CD8-positive, alpha-beta memory T cell (primary cell): ENCODE measurements around the gene CRB3. TPM values are rescaled to one million over a fixed set of nuclear protein-coding genes. Genes with fewer than 3 reads are reported as not detected.

ENCODE experiments used
- CTCF ChIA-PET: fragments of 350-600 bp; sonication (Branson Sonifier 250); formaldehyde crosslinking; loops from one replicate; lab custom pipeline; 2021; ENCODE audit warnings: antibody characterized with exemption; lab: Charles Lee
- POLR2A ChIA-PET: fragments of 350-600 bp; sonication (Branson Sonifier 250); formaldehyde crosslinking; loops from one replicate; lab custom pipeline; 2021; ENCODE audit warnings: antibody characterized with exemption; lab: Charles Lee
- DNase-seq, 5 donors: peaks; one replicate each; pipeline versions ENCODE4 v3.0.0 to v3.0.0-alpha.2; 2020 to 2022; ENCODE audit warnings: mixed read lengths in 1 of 5
- H3K27ac ChIP-seq: one replicate; pipeline ENCODE4 v1.7.0; 2013; ENCODE audit warnings: low read depth, mild to moderate bottlenecking, low read length, moderate library complexity
- H3K27me3 ChIP-seq: 2 replicates; pipeline ENCODE4 v1.7.0; 2013; ENCODE audit warnings: low read length, mild to moderate bottlenecking; ENCODE audit not compliant: insufficient read depth, poor library complexity, severe bottlenecking
- H3K36me3 ChIP-seq: 2 replicates; pipeline ENCODE4 v1.7.0; 2013; ENCODE audit warnings: mild to moderate bottlenecking, low read length, moderate library complexity; ENCODE audit not compliant: insufficient read depth
- H3K4me1 ChIP-seq: 2 replicates; pipeline ENCODE4 v1.7.0; 2013; ENCODE audit warnings: mild to moderate bottlenecking, low read length, moderate library complexity; ENCODE audit not compliant: insufficient read depth
- H3K4me3 ChIP-seq: 2 replicates; pipeline ENCODE4 v1.7.0; 2013; ENCODE audit warnings: mild to moderate bottlenecking, low read length
- H3K9me3 ChIP-seq: 2 replicates; pipeline ENCODE4 v1.7.0; 2013; ENCODE audit warnings: mild to moderate bottlenecking, low read length
- H3K27ac Mint-ChIP-seq, 8 donors: one replicate each; pipeline ENCODE4 v1.8.0; 2020 to 2021; ENCODE audit warnings: mixed read lengths in 8 of 8, mild to moderate bottlenecking in 6 of 8, inconsistent platforms in 3 of 8, moderate library complexity in 3 of 8
- H3K27me3 Mint-ChIP-seq, 2 donors: one replicate each; pipeline ENCODE4 v1.8.0; 2020 to 2021; ENCODE audit warnings: mixed read lengths in 2 of 2, mild to moderate bottlenecking in 1 of 2, moderate library complexity in 1 of 2
- H3K36me3 Mint-ChIP-seq, 3 donors: one replicate each; pipeline ENCODE4 v1.8.0; 2020 to 2021; ENCODE audit warnings: mixed read lengths in 3 of 3, inconsistent platforms in 1 of 3, mild to moderate bottlenecking in 1 of 3
- H3K4me1 Mint-ChIP-seq, 3 donors: one replicate each; pipeline ENCODE4 v1.8.0; 2020 to 2021; ENCODE audit warnings: mixed read lengths in 3 of 3, inconsistent platforms in 1 of 3, mild to moderate bottlenecking in 1 of 3
- H3K4me3 Mint-ChIP-seq, 7 donors: one replicate each; pipeline ENCODE4 v1.8.0; 2020 to 2021; ENCODE audit warnings: mixed read lengths in 7 of 7, mild to moderate bottlenecking in 6 of 7, moderate library complexity in 4 of 7, inconsistent platforms in 2 of 7
- H3K9me3 Mint-ChIP-seq, 5 donors: one replicate each; pipeline ENCODE4 v1.8.0; 2020 to 2022; ENCODE audit warnings: mixed read lengths in 5 of 5, mild to moderate bottlenecking in 3 of 5, moderate library complexity in 2 of 5, inconsistent platforms in 1 of 5
- polyA plus RNA-seq: library from polyadenylated mRNA; unstranded; fragments of 300-500 nt; fragmentation: Illumina TruSeq; gene quantifications from one replicate; pipeline ENCODE4 v1.2.3, GENCODE V29; 2021
- total RNA-seq, 2 experiments: library from RNA; stranded (reverse); gene quantifications; one replicate each; pipeline ENCODE4 v1.2.3, GENCODE V29; 2021

The CRB3 gene
- total and polyA plus RNA-seq, 3 experiments from 2014 or later: 0.88 to 4.1 (median 1.8) TPM

GRCh38 chr19:6442087-6442688, 21.9 kb upstream of the CRB3 start:
- no peaks in the 10 kb centered on the region for H3K27me3 ChIP-seq
- Mint-ChIP-seq H3K4me1 (no peaks in the 10 kb centered on the region), H3K27me3 (peaks cover 0 to 2% of the 10 kb centered on the region in 2 donors), H3K36me3 (peaks cover 0 to 6% (median 5%) of the 10 kb centered on the region in 3 donors), H3K9me3 (no peaks in the 10 kb centered on the region), H3K4me3 (no peak overlapping the region), H3K27ac (peak overlapping the region in 1 of 8 donors; percentile 33)
- no peak overlapping the region for H3K27ac ChIP-seq
- POLR2A ChIA-PET: no interaction called here
- H3K4me3 ChIP-seq: no peak overlapping the region
- no peaks in the 10 kb centered on the region for H3K4me1 ChIP-seq
- H3K9me3 ChIP-seq: no peaks in the 10 kb centered on the region
- no peaks in the 10 kb centered on the region for H3K36me3 ChIP-seq
- CTCF ChIA-PET: no interaction called here
- DNase-seq: no peak

DNA sequence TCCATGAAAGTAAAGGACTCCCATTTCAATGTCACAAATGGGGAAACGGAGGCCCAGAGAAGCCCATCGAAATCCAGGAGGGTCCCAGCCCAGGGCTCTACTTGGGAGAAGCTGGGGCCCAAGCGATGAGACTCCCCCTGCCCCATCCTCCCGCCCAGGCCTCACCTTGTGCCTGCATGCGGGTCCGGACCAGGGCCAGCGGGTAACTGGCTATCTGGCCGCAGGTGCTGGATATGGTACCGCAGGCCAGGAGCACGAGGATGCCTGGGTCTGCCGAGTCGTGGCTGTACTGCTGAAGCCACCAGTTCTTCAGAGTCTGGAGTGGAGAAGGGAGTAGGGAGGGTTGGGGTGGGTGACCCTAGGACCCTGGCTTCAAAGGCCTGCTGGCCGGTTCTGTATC, 20.1 kb upstream of the CRB3 start:
- H3K36me3 Mint-ChIP-seq: peaks cover 0 to 6% (median 5%) of the 10 kb centered on the region in 3 donors
- H3K36me3 ChIP-seq: no peaks in the 10 kb centered on the region
- H3K9me3 Mint-ChIP-seq: no peaks in the 10 kb centered on the region
- H3K4me3 Mint-ChIP-seq: no peak overlapping the region
- peaks cover 0 to 2% of the 10 kb centered on the region in 2 donors for H3K27me3 Mint-ChIP-seq
- no peaks in the 10 kb centered on the region for H3K27me3 ChIP-seq
- no peak overlapping the region for H3K27ac ChIP-seq
- H3K4me1 ChIP-seq: no peaks in the 10 kb centered on the region
- no peak for DNase-seq
- no peak overlapping the region for H3K4me3 ChIP-seq
- no peaks in the 10 kb centered on the region for H3K4me1 Mint-ChIP-seq
- H3K9me3 ChIP-seq: no peaks in the 10 kb centered on the region
- CTCF ChIA-PET: no interaction called here
- no peak overlapping the region for H3K27ac Mint-ChIP-seq
- POLR2A ChIA-PET: no interaction called here

GRCh38 chr19:6446452-6446851, 17.6 kb upstream of the CRB3 start:
- CTCF ChIA-PET: no interaction called here

GRCh38 chr19:6448045-6448444, 16.0 kb upstream of the CRB3 start:
- H3K4me1 Mint-ChIP-seq: no peaks in the 10 kb centered on the region
- no peak overlapping the region for H3K27ac ChIP-seq
- H3K36me3 ChIP-seq: no peaks in the 10 kb centered on the region
- ChIA-PET CTCF (no interaction called here), POLR2A (interaction anchor here (0.5 kb wide), 1 partner anchor 23 kb away, joined by 4 read pairs; no protein-coding TSS in a partner anchor)
- no peaks in the 10 kb centered on the region for H3K27me3 ChIP-seq
- peaks cover 7 to 17% (median 12%) of the 10 kb centered on the region in 3 donors for H3K36me3 Mint-ChIP-seq
- H3K9me3 ChIP-seq: no peaks in the 10 kb centered on the region
- H3K27me3 Mint-ChIP-seq: peaks cover 0 to 2% of the 10 kb centered on the region in 2 donors
- no peak for DNase-seq
- H3K4me3 ChIP-seq: no peak overlapping the region
- H3K4me3 Mint-ChIP-seq: no peak overlapping the region
- no peaks in the 10 kb centered on the region for H3K9me3 Mint-ChIP-seq
- no peaks in the 10 kb centered on the region for H3K4me1 ChIP-seq
- no peak overlapping the region for H3K27ac Mint-ChIP-seq

More at GRCh38 chr19:6446452-6446851, 17.6 kb upstream of the CRB3 start:
- H3K27ac Mint-ChIP-seq: no peak overlapping the region
- Histone ChIP-seq H3K36me3 (no peaks in the 10 kb centered on the region), H3K4me1 (no peaks in the 10 kb centered on the region), H3K9me3 (no peaks in the 10 kb centered on the region), H3K4me3 (no peak overlapping the region), H3K27ac (no peak overlapping the region), H3K27me3 (no peaks in the 10 kb centered on the region)
- peaks cover 5 to 6% (median 6%) of the 10 kb centered on the region in 3 donors for H3K36me3 Mint-ChIP-seq
- DNase-seq: no peak
- POLR2A ChIA-PET: no interaction called here
- H3K27me3 Mint-ChIP-seq: peaks cover 0 to 2% of the 10 kb centered on the region in 2 donors
- no peaks in the 10 kb centered on the region for H3K9me3 Mint-ChIP-seq
- H3K4me3 Mint-ChIP-seq: peak overlapping the region in 1 of 7 donors; percentile 0
- H3K4me1 Mint-ChIP-seq: no peaks in the 10 kb centered on the region

DNA sequence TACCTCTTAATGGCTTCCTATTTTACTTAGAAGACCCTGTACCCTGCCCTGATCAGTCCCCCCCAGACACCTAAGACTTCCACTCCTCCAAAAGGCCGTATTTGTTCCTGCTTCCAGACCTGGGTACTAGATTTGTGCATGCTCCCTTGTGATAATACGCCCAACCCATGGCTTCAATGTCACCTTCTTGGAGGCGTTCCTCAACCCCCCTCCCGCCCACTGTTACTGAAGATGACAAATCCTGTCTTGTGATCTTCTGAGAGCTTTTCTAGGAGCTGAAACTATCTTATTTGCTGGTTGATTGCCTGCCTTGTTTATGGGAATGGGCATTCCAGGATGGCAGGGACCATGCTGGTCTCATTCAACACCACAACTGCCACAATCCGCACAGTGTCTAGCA, 13.9 kb upstream of the CRB3 start:
- Mint-ChIP-seq H3K27ac (peak overlapping the region in 1 of 8 donors; percentile 52), H3K27me3 (no peaks in the 10 kb centered on the region), H3K4me3 (no peak overlapping the region), H3K9me3 (peaks cover 4 to 9% (median 5%) of the 10 kb centered on the region in 5 donors), H3K36me3 (peaks cover 15 to 35% (median 28%) of the 10 kb centered on the region in 3 donors), H3K4me1 (no peaks in the 10 kb centered on the region)
- Histone ChIP-seq H3K9me3 (peaks cover 4% of the 10 kb centered on the region), H3K4me3 (no peak overlapping the region), H3K27me3 (no peaks in the 10 kb centered on the region), H3K36me3 (peaks cover 13% of the 10 kb centered on the region), H3K27ac (no peak overlapping the region), H3K4me1 (no peaks in the 10 kb centered on the region)
- no peak for DNase-seq
- POLR2A ChIA-PET: interaction anchor here (0.5 kb wide), 1 partner anchor 74 kb away, joined by 3 read pairs; no protein-coding TSS in a partner anchor
- CTCF ChIA-PET: no interaction called here

DNA sequence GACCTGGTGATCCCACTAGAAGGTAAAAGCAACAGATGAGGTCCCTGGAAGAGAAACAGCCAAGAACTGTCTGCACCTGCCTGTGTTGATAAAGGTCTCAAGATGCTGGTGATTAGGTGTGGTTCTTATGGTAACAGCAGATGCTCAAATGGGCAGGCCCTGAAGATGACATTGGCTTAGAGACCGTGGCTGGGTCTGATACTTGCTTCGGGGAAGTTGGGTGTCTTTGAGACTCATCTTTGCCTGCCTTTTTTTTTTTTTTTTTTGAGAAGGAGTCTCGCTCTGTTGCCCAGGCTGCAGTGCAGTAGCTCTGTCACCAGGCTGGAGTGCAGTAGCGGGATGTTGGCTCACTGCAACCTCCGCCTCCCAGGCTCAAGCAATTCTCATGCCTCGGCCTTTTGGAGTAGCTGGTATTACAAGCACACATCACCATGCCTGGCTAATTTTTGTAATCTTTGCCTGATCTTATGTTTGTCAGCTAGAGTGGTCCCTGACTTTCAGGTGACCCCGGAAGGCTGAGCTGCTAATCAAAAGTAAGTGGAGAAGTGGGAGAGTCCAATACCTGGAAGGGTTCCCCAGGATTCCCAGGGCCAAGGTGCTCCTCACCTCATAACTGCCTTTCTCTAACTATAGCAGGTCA, 12.4 kb upstream of the CRB3 start:
- Mint-ChIP-seq H3K27me3 (no peaks in the 10 kb centered on the region), H3K4me1 (no peaks in the 10 kb centered on the region), H3K9me3 (peaks cover 4 to 12% (median 8%) of the 10 kb centered on the region in 5 donors), H3K27ac (peak overlapping the region in 1 of 8 donors; percentile 50), H3K4me3 (no peak overlapping the region), H3K36me3 (peaks cover 17 to 41% (median 38%) of the 10 kb centered on the region in 3 donors)
- CTCF ChIA-PET: no interaction called here
- peaks cover 13% of the 10 kb centered on the region for H3K36me3 ChIP-seq
- H3K27me3 ChIP-seq: no peaks in the 10 kb centered on the region
- no peak overlapping the region for H3K27ac ChIP-seq
- DNase-seq: no peak
- no peaks in the 10 kb centered on the region for H3K4me1 ChIP-seq
- POLR2A ChIA-PET: no interaction called here
- H3K4me3 ChIP-seq: no peak overlapping the region
- H3K9me3 ChIP-seq: peaks cover 4% of the 10 kb centered on the region

DNA sequence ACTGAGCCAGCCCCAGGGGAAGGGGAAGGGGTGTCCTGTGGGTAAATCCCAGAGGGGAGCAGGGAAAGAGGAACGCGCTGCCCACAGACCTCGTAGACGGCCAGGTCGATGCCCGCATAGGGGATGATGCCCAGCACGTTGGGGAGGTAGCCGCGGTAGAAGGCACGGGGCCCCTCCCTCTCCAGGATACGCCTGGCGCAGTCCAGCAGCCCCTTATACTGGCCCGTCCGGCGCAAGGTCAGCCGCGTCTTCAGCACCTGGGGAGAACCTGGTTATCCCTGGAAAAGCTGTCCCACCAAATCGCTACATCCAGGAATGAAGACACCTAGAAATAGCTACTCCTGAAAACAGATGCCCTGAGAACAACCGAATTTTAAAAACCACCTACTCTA, 11.9 kb upstream of the CRB3 start:
- Histone ChIP-seq H3K4me3 (no peak overlapping the region), H3K36me3 (peaks cover 13% of the 10 kb centered on the region), H3K9me3 (peaks cover 4% of the 10 kb centered on the region), H3K27me3 (no peaks in the 10 kb centered on the region), H3K27ac (no peak overlapping the region), H3K4me1 (no peaks in the 10 kb centered on the region)
- Mint-ChIP-seq H3K36me3 (peaks cover 16 to 40% (median 38%) of the 10 kb centered on the region in 3 donors), H3K9me3 (peaks cover 4 to 12% (median 8%) of the 10 kb centered on the region in 5 donors), H3K27ac (peak overlapping the region in 1 of 8 donors; percentile 50), H3K4me1 (no peaks in the 10 kb centered on the region), H3K4me3 (no peak overlapping the region), H3K27me3 (no peaks in the 10 kb centered on the region)
- ChIA-PET POLR2A (no interaction called here), CTCF (no interaction called here)
- no peak for DNase-seq

- peaks cover 13% of the 10 kb centered on the region for H3K36me3 ChIP-seq
- CTCF ChIA-PET: no interaction called here
- H3K4me3 Mint-ChIP-seq: peak overlapping the region in 1 of 7 donors; percentile 68
- H3K4me3 ChIP-seq: no peak overlapping the region
- peaks cover 4 to 12% (median 8%) of the 10 kb centered on the region in 5 donors for H3K9me3 Mint-ChIP-seq
- DNase-seq: no peak
- peaks cover 0 to under 1% (median 0%) of the 10 kb centered on the region in 3 donors for H3K4me1 Mint-ChIP-seq
- no peaks in the 10 kb centered on the region for H3K4me1 ChIP-seq
- H3K27ac Mint-ChIP-seq: peak overlapping the region in 1 of 8 donors; percentile 54
- H3K27me3 Mint-ChIP-seq: no peaks in the 10 kb centered on the region
- H3K27me3 ChIP-seq: no peaks in the 10 kb centered on the region
- H3K9me3 ChIP-seq: peaks cover 4% of the 10 kb centered on the region
- peaks cover 16 to 41% (median 38%) of the 10 kb centered on the region in 3 donors for H3K36me3 Mint-ChIP-seq
- POLR2A ChIA-PET: no interaction called here
- H3K27ac ChIP-seq: no peak overlapping the region
These were observed 11.2 kb upstream of the CRB3 start for GRCh38 chr19:6452899-6453298.
